Stimulated activated CD4-positive, alpha-beta T cell treated with anti-CD3 and anti-CD28 coated beads, Interleukin-12 subunit alpha, Interleukin-12 subunit beta, amount 100 ng/mL, for 48 hours (primary cell): ENCODE results near the gene ZNF469.

ENCODE experiments used
- DNase-seq, 3 donors: peaks; one replicate each; pipeline ENCODE4 v3.0.0-alpha.2; 2020; ENCODE audit warnings: low read depth in 2 of 3, low spot score in 1 of 3

The ZNF469 gene

GRCh38 chr16:88426018-88426417 lies 43.3 kb downstream of the ZNF469 start:
- DNase-seq: no peak

- no peak for DNase-seq
These were observed 44.6 kb downstream of the ZNF469 start for GRCh38 chr16:88427376-88427775.

GRCh38 chr16:88428156-88428555 lies 45.4 kb downstream of the ZNF469 start:
- DNase-seq: no peak

GRCh38 chr16:88428616-88429386 lies 46.0 kb downstream of the ZNF469 start:
- no peak for DNase-seq

- no peak for DNase-seq
These were observed 46.8 kb downstream of the ZNF469 start for GRCh38 chr16:88429387-88430184.

GRCh38 chr16:88430185-88430523 lies 47.4 kb downstream of the ZNF469 start:
- no peak for DNase-seq

- DNase-seq: peak in 2 of 3 donors; percentile 17 to 20
These were observed 48.0 kb downstream of the ZNF469 start for GRCh38 chr16:88430524-88431446.

- DNase-seq: no peak
These were observed 48.9 kb downstream of the ZNF469 start for GRCh38 chr16:88431651-88432050.

- no peak for DNase-seq
These were observed 49.4 kb downstream of the ZNF469 start for GRCh38 chr16:88432174-88432573.
